ENCODE results near the gene TNFSF13B. TPM values are rescaled to one million over a fixed set of nuclear protein-coding genes. Genes with fewer than 3 reads are reported as not detected.

Gene TNFSF13B
- total and polyA plus RNA-seq, 10 of the 15 experiments (the other 5 are each of a cell fraction or from before 2014, with no cell fraction given) = 11.0 to 64.2 (median 17.0) TPM

GRCh38 chr13:108352599-108352998 lies 83.1 kb downstream of the TNFSF13B start:
- intact Hi-C loops (cut with micrococcal nuclease; ENCODE audit: unreplicated experiment) = no loop called here
- H3K36me3 ChIP-seq (ENCODE audit: control insufficient read depth in 2 of 2, insufficient read depth in 2 of 2, low read length in 1 of 2) = no peaks in the 10 kb centered on the region
- H4K20me1 ChIP-seq (ENCODE audit: control insufficient read depth, insufficient read depth) = no peaks in the 10 kb centered on the region
- FAIRE-seq = no peak
- RAD21 ChIA-PET (ENCODE audit: unreplicated experiment) = interaction anchor here (0.5 to 1.1 kb wide), 2 partner anchors 30 to 503 kb away, joined by 3 read pairs; no protein-coding TSS in a partner anchor
- no peak for DNase-seq (ENCODE audit: low read depth, low spot score)
- BruUV-seq (replicated peaks) = no TSS peak
- H3K27ac ChIP-seq (ENCODE audit: control insufficient read depth, insufficient read depth) = no peak overlapping the region
- H3K27me3 ChIP-seq (replicated peaks in 1 of 2; ENCODE audit: control insufficient read depth in 2 of 2, insufficient read depth in 2 of 2, low read length in 1 of 2) = no peaks in the 10 kb centered on the region
- H3K4me3 ChIP-seq = no peak overlapping the region
- in situ Hi-C loops (cut with MboI) = no loop called here
- WGBS (ENCODE audit: insufficient coverage, insufficient replicate concordance, low lambda C conversion rate, missing lambda C conversion rate) = 28% methylated on average over 3 of the region's 3 CpGs
- SMC1A ChIA-PET (ENCODE audit: uncharacterized antibody, unreplicated experiment) = interaction anchor here (1.0 to 1.4 kb wide), 4 partner anchors 10 to 545 kb away, joined by 3 to 5 read pairs (median 3); no protein-coding TSS in a partner anchor
- H3K4me1 ChIP-seq (ENCODE audit: control insufficient read depth, insufficient read depth, low read length) = no peaks in the 10 kb centered on the region
- no peak overlapping the region for H2AFZ ChIP-seq (ENCODE audit: control insufficient read depth, low read depth, low read length)
- CTCF ChIA-PET = interaction anchor here (0.6 to 1.7 kb wide), 6 partner anchors 9 to 542 kb away, joined by 3 to 5 read pairs (median 3); no protein-coding TSS in a partner anchor
- POLR2A ChIA-PET = no interaction called here
- H3K4me2 ChIP-seq (ENCODE audit: control insufficient read depth, insufficient read depth) = no peak overlapping the region
- no peaks in the 10 kb centered on the region for H3K79me2 ChIP-seq (ENCODE audit: control insufficient read depth, insufficient read depth, low read length)
- H3K9ac ChIP-seq (ENCODE audit: control insufficient read depth, insufficient read depth, low read length) = no peak overlapping the region
- H3K9me3 ChIP-seq (replicated peaks; ENCODE audit: control insufficient read depth, insufficient read depth, low read length) = no peaks in the 10 kb centered on the region
- TF ChIP-seq TCF3 (IDR thresholded peaks at IDR 0.05; ENCODE audit: borderline replicate concordance, insufficient read depth, low read depth, low read length) (no peak), IRF5 (IDR thresholded peaks at IDR 0.05; ENCODE audit: borderline replicate concordance) (no peak)
- no peak for ATAC-seq

- Histone ChIP-seq H4K20me1 (ENCODE audit: control insufficient read depth, insufficient read depth) (no peaks in the 10 kb centered on the region), H3K79me2 (ENCODE audit: control insufficient read depth, insufficient read depth, low read length) (no peaks in the 10 kb centered on the region), H3K27me3 (replicated peaks in 1 of 2; ENCODE audit: control insufficient read depth in 2 of 2, insufficient read depth in 2 of 2, low read length in 1 of 2) (no peaks in the 10 kb centered on the region), H3K4me2 (ENCODE audit: control insufficient read depth, insufficient read depth) (no peak overlapping the region), H2AFZ (ENCODE audit: control insufficient read depth, low read depth, low read length) (no peak overlapping the region), H3K4me1 (ENCODE audit: control insufficient read depth, insufficient read depth, low read length) (no peaks in the 10 kb centered on the region), H3K9me3 (replicated peaks; ENCODE audit: control insufficient read depth, insufficient read depth, low read length) (no peaks in the 10 kb centered on the region), H3K36me3 (ENCODE audit: control insufficient read depth in 2 of 2, insufficient read depth in 2 of 2, low read length in 1 of 2) (no peaks in the 10 kb centered on the region), H3K27ac (ENCODE audit: control insufficient read depth, insufficient read depth) (no peak overlapping the region), H3K9ac (ENCODE audit: control insufficient read depth, insufficient read depth, low read length) (no peak overlapping the region), H3K4me3 (no peak overlapping the region)
- FAIRE-seq (no peak), ATAC-seq (no peak), DNase-seq (ENCODE audit: low read depth, low spot score) (no peak)
- WGBS (ENCODE audit: insufficient coverage, insufficient replicate concordance, low lambda C conversion rate, missing lambda C conversion rate) = 55% methylated on average over 3 of the region's 3 CpGs
- ChIA-PET RAD21 (ENCODE audit: unreplicated experiment) (no interaction called here), CTCF (no interaction called here), POLR2A (no interaction called here), SMC1A (ENCODE audit: uncharacterized antibody, unreplicated experiment) (no interaction called here)
- intact Hi-C loops (cut with micrococcal nuclease; ENCODE audit: unreplicated experiment) = no loop called here
- BruUV-seq (replicated peaks) = no TSS peak
- in situ Hi-C loops (cut with MboI) = no loop called here
- TF ChIP-seq STAT3 (IDR thresholded peaks at IDR 0.05; ENCODE audit: low read depth, low read length) = no peak
- TF ChIP-seq PRDM15 (CRISPR knock-in tag; IDR thresholded peaks at IDR 0.05) = no peak
- TF ChIP-seq POLR2AphosphoS2 (IDR thresholded peaks at IDR 0.05; ENCODE audit: low read depth, low read length) = no peak
- no peak for TF ChIP-seq RELB (IDR thresholded peaks at IDR 0.05; ENCODE audit: low read depth)
- TF ChIP-seq SRF (IDR thresholded peaks at IDR 0.05; ENCODE audit: low read depth in 2 of 2, low read length in 2 of 2) = no peak
- TF ChIP-seq RFX5 (IDR thresholded peaks at IDR 0.05; ENCODE audit: low read depth, low read length) = no peak
Observed at GRCh38 chr13:108357228-108357627, 87.7 kb downstream of the TNFSF13B start.

Data from GM12878 (cell line).